H1 (cell line): Measurements from ENCODE around the gene APOO. TPM values are rescaled to one million over a fixed set of nuclear protein-coding genes. Genes with fewer than 3 reads are reported as not detected.

Experiments used
- CTCF ChIA-PET: fragments of 300-600 bp; sonication (Branson Sonifier 250); formaldehyde crosslinking; loops from one replicate; lab custom pipeline; 2021; ENCODE audit not compliant: partially characterized antibody; lab: Charles Lee
- POLR2A ChIA-PET: fragments of 300-600 bp; sonication (Branson Sonifier 250); formaldehyde crosslinking; loops from one replicate; lab custom pipeline; 2021; ENCODE audit warnings: inconsistent platforms; ENCODE audit not compliant: partially characterized antibody; lab: Charles Lee
- DNase-seq, 2 experiments: peaks; one replicate each; pipeline versions ENCODE4 v3.0.0 to v3.0.0-alpha.2; 2010 to 2022; ENCODE audit warnings: low spot score in 2 of 2, low read depth in 1 of 2, mixed read lengths in 1 of 2
- FAIRE-seq: peaks from 2 replicates; lab custom pipeline; 2011; peaks lifted over from hg19 to GRCh38; lab: Jason Lieb, UNC
- H2AFZ ChIP-seq: 2 replicates; pipeline ENCODE4 v1.8.1; 2012; ENCODE audit warnings: low read length, inconsistent platforms
- H2AK5ac ChIP-seq: 2 replicates; pipeline ENCODE4 v1.6.1; 2013; ENCODE audit warnings: low read depth, low read length
- H2BK120ac ChIP-seq: replicated peaks from 2 replicates; pipeline ENCODE3; 2013; ENCODE audit warnings: low read depth, low read length, inconsistent platforms
- H2BK12ac ChIP-seq: 2 replicates; pipeline ENCODE4 v1.6.1; 2013; ENCODE audit warnings: low read depth, low read length
- H2BK15ac ChIP-seq: 2 replicates; pipeline ENCODE4 v1.6.1; 2013; ENCODE audit warnings: low read length
- H2BK20ac ChIP-seq: 2 replicates; pipeline ENCODE4 v1.6.1; 2013; ENCODE audit warnings: low read length
- H2BK5ac ChIP-seq: 2 replicates; pipeline ENCODE4 v1.6.1; 2013; ENCODE audit warnings: low read depth, low read length
- H3K14ac ChIP-seq: 2 replicates; pipeline ENCODE4 v1.6.1; 2013; ENCODE audit warnings: inconsistent platforms; ENCODE audit not compliant: insufficient read length
- H3K18ac ChIP-seq: 2 replicates; pipeline ENCODE4 v1.6.1; 2013; ENCODE audit warnings: low read length; ENCODE audit errors: extremely low read depth
- H3K23ac ChIP-seq: 2 replicates; pipeline ENCODE4 v1.6.1; 2013; ENCODE audit warnings: inconsistent platforms; ENCODE audit not compliant: insufficient read length
- H3K23me2 ChIP-seq: 2 replicates; pipeline ENCODE4 v1.6.1; 2013; ENCODE audit warnings: low read depth, low read length
- H3K27ac ChIP-seq: 2 replicates; pipeline ENCODE4 v1.6.1; 2011; ENCODE audit warnings: low read depth, low read length, inconsistent platforms
- H3K27me3 ChIP-seq, 4 experiments: replicated peaks in 1 of 4; 1 replicate in 1 of 4; 2 replicates in 3 of 4; pipeline versions ENCODE4 v1.6.1 to v1.8.1; 2011 to 2013; ENCODE audit warnings: low read length in 3 of 4, mild to moderate bottlenecking in 3 of 4, inconsistent platforms in 2 of 4, mixed read lengths in 2 of 4, moderate library complexity in 1 of 4; ENCODE audit not compliant: control insufficient read depth in 3 of 4, insufficient read depth in 3 of 4; ENCODE audit errors: extremely low read depth in 1 of 4
- H3K36me3 ChIP-seq, 4 experiments: 2 replicates each; pipeline versions ENCODE4 v1.6.1 to v1.8.1; 2011 to 2013; ENCODE audit warnings: mild to moderate bottlenecking in 4 of 4, low read length in 3 of 4, moderate library complexity in 2 of 4, control low read depth in 1 of 4, inconsistent platforms in 1 of 4; ENCODE audit not compliant: insufficient read depth in 4 of 4, control insufficient read depth in 2 of 4
- H3K4ac ChIP-seq: replicated peaks from 2 replicates; pipeline ENCODE3; 2013; ENCODE audit warnings: low read length, low read depth, mixed read lengths, inconsistent platforms; ENCODE audit not compliant: insufficient read length
- H3K4me1 ChIP-seq, 4 experiments: replicated peaks in 1 of 4; 1 replicate in 1 of 4; 2 replicates in 3 of 4; pipeline versions ENCODE4 v1.6.1 to v1.8.1; 2011 to 2013; ENCODE audit warnings: low read length in 3 of 4, inconsistent platforms in 2 of 4, mixed read lengths in 1 of 4; ENCODE audit not compliant: insufficient read depth in 4 of 4, control insufficient read depth in 3 of 4
- H3K4me2 ChIP-seq, 2 experiments: 2 replicates each; pipeline versions ENCODE4 v1.6.1 to v1.8.1; 2011 to 2013; ENCODE audit warnings: low read depth in 2 of 2, low read length in 2 of 2, control low read depth in 1 of 2, inconsistent platforms in 1 of 2, mild to moderate bottlenecking in 1 of 2; ENCODE audit not compliant: insufficient read depth in 1 of 2
- H3K4me3 ChIP-seq, 4 experiments: fragments of 200-600, 300-600 bp in 1 of 4; sonication (generic), shearing (Covaris generic), sonication (Bioruptor Twin) in 1 of 4; 2 replicates each; pipeline versions ENCODE4 v1.5.1 to v1.8.1; 2011 to 2016; ENCODE audit warnings: low read length in 4 of 4, low read depth in 3 of 4, control low read depth in 2 of 4, inconsistent platforms in 2 of 4, mild to moderate bottlenecking in 2 of 4, mixed read lengths in 1 of 4, moderate library complexity in 1 of 4; ENCODE audit not compliant: insufficient read depth in 2 of 4; ENCODE audit errors: extremely low read depth in 1 of 4
- H3K56ac ChIP-seq: replicated peaks from 2 replicates; pipeline ENCODE3; 2013; ENCODE audit warnings: low read depth, mild to moderate bottlenecking, mixed read lengths, low read length, inconsistent platforms; ENCODE audit not compliant: insufficient read length
- H3K79me1 ChIP-seq: 2 replicates; pipeline ENCODE4 v1.6.1; 2013; ENCODE audit warnings: low read depth, low read length, control low read depth
- H3K79me2 ChIP-seq, 2 experiments: 2 replicates each; pipeline versions ENCODE4 v1.6.1 to v1.8.1; 2012 to 2013; ENCODE audit warnings: low read length in 2 of 2, mild to moderate bottlenecking in 2 of 2, inconsistent platforms in 1 of 2; ENCODE audit not compliant: insufficient read depth in 2 of 2, control insufficient read depth in 1 of 2
- H3K9ac ChIP-seq, 4 experiments: replicated peaks in 1 of 4; 1 replicate in 1 of 4; 2 replicates in 3 of 4; pipeline versions ENCODE4 v1.6.1 to v1.8.1; 2011 to 2013; ENCODE audit warnings: low read depth in 3 of 4, low read length in 3 of 4, control low read depth in 2 of 4, mild to moderate bottlenecking in 2 of 4, moderate library complexity in 2 of 4, inconsistent platforms in 1 of 4; ENCODE audit errors: extremely low read depth in 1 of 4
- H3K9me3 ChIP-seq, 2 experiments: 2 replicates each; pipeline versions ENCODE4 v1.6.1 to v1.8.1; 2012 to 2013; ENCODE audit warnings: mild to moderate bottlenecking in 2 of 2, moderate library complexity in 2 of 2, control low read depth in 1 of 2, inconsistent platforms in 1 of 2, low read depth in 1 of 2, low read length in 1 of 2, mixed read lengths in 1 of 2; ENCODE audit not compliant: insufficient read depth in 2 of 2
- H4K20me1 ChIP-seq, 2 experiments: replicated peaks in 1 of 2; 2 replicates each; pipeline versions ENCODE3 to v1.8.1; 2011 to 2013; ENCODE audit warnings: inconsistent platforms in 2 of 2, low read length in 2 of 2, mild to moderate bottlenecking in 1 of 2; ENCODE audit not compliant: insufficient read depth in 2 of 2, control insufficient read depth in 1 of 2
- H4K5ac ChIP-seq: 2 replicates; pipeline ENCODE4 v1.6.1; 2013; ENCODE audit warnings: low read length, low read depth, mixed read lengths, inconsistent platforms; ENCODE audit not compliant: insufficient read length
- H4K8ac ChIP-seq: 2 replicates; pipeline ENCODE4 v1.8.0; 2013; ENCODE audit warnings: mild to moderate bottlenecking, moderate library complexity, low read length, inconsistent platforms; ENCODE audit not compliant: insufficient read depth; ENCODE audit errors: extremely low read depth
- H4K91ac ChIP-seq: replicated peaks from 2 replicates; pipeline ENCODE3; 2013; ENCODE audit warnings: low read length, mixed read lengths, inconsistent platforms; ENCODE audit not compliant: insufficient read length
- ASH2L ChIP-seq: fragments of 200-600, 300-600 bp; sonication (generic); IDR thresholded peaks from one replicate; pipeline ENCODE4 v1.7.1; 2017; ENCODE audit warnings: low read length
- HDAC6 ChIP-seq: IDR thresholded peaks from one replicate; pipeline ENCODE4 v1.7.1; 2012; ENCODE audit warnings: low read depth, mild to moderate bottlenecking, inconsistent platforms, low read length, moderate library complexity
- MAX ChIP-seq: IDR thresholded peaks from 2 replicates; pipeline ENCODE4 v1.6.1; 2012; ENCODE audit warnings: inconsistent platforms
- POLR2AphosphoS5 ChIP-seq: IDR thresholded peaks from 2 replicates; pipeline ENCODE4 v1.6.1; 2011; ENCODE audit warnings: low read depth, low read length
- SIN3A ChIP-seq, 2 experiments: IDR thresholded peaks in 1 of 2; conservative IDR thresholded peaks in 1 of 2; 2 replicates each; pipeline ENCODE4 v1.6.1; 2011 to 2012; ENCODE audit warnings: low read length in 2 of 2, improper control_type of control experiment in 1 of 2, low read depth in 1 of 2, mild to moderate bottlenecking in 1 of 2
- SP2 ChIP-seq: IDR thresholded peaks from 2 replicates; pipeline ENCODE4 v1.6.1; 2012; ENCODE audit warnings: mild to moderate bottlenecking, low read length, inconsistent platforms
- WGBS, 2 experiments: shearing (Covaris generic) in 1 of 2; methylation state at CpG; one replicate each; pipeline versions ENCODE4 v1.1.6 to v1.1.7; 2013 to 2015; ENCODE audit warnings: low lambda C conversion rate in 2 of 2, mixed read lengths in 2 of 2, inconsistent platforms in 1 of 2, low coverage in 1 of 2, missing lambda C conversion rate in 1 of 2; ENCODE audit not compliant: insufficient replicate concordance in 2 of 2, insufficient coverage in 1 of 2, insufficient read length in 1 of 2; ENCODE audit errors: extremely low coverage in 1 of 2, missing lambda C conversion rate in 1 of 2; 5-methylcytosine and 5-hydroxymethylcytosine counted together
- polyA plus RNA-seq, 7 experiments: library from polyadenylated mRNA; depleted of rRNA in 3 of 7; stranded (reverse) in 5 of 7; unstranded in 2 of 7; fragments of >200 nt in 5 of 7; fragments of 200-250 nt in 2 of 7; gene quantifications; 1 replicate in 5 of 7; 2 replicates in 1 of 7; 4 replicates in 1 of 7; pipeline versions ENCODE4 v1.2.1 to v1.2.3, GENCODE V29; 2011 to 2013; ENCODE audit warnings: missing spikeins in 2 of 7, mixed read lengths in 2 of 7
- total RNA-seq: library from RNA; stranded (reverse); fragmentation: NEBNext Ultra II Directional; extraction: Animal tissue kit (Norgen Biotek cat#: 25700); gene quantifications from 2 replicates; pipeline ENCODE4 v1.2.1, GENCODE V29; 2021

Gene APOO
- total and polyA plus RNA-seq, 2 of the 8 experiments (the other 6 are each of a cell fraction or from before 2014, with no cell fraction given): 25.7 to 45.0 TPM

GRCh38 chrX:23813808-23814207, 93.9 kb downstream of the APOO start:
- no peak overlapping the region for H4K8ac ChIP-seq
- no peak overlapping the region for H2AK5ac ChIP-seq
- no peak overlapping the region for H3K14ac ChIP-seq
- no peak overlapping the region for H4K91ac ChIP-seq
- no peak overlapping the region for H4K5ac ChIP-seq
- no peak for FAIRE-seq
- H3K18ac ChIP-seq: no peak overlapping the region
- no peaks in the 10 kb centered on the region for H3K79me1 ChIP-seq
- CTCF ChIA-PET: interaction anchor here (1.0 to 1.2 kb wide), 2 partner anchors 53 to 57 kb away, joined by 3 read pairs; no protein-coding TSS in a partner anchor
- H3K4me2 ChIP-seq: no peak overlapping the region
- no peak overlapping the region for H2BK12ac ChIP-seq
- H2BK5ac ChIP-seq: no peak overlapping the region
- H3K9me3 ChIP-seq: no peaks in the 10 kb centered on the region
- WGBS, 2 experiments: 100% methylated on average over 1 of the region's 1 CpG; no CpG with 5 or more reads in 1 of the 2 experiments
- no peaks in the 10 kb centered on the region for H3K23me2 ChIP-seq
- POLR2A ChIA-PET: no interaction called here
- H3K56ac ChIP-seq: no peak overlapping the region
- no peak overlapping the region for H3K4me3 ChIP-seq
- no peak overlapping the region for H2BK20ac ChIP-seq
- no peak overlapping the region for H3K4ac ChIP-seq
- no peak overlapping the region for H2BK15ac ChIP-seq
- H3K79me2 ChIP-seq: no peaks in the 10 kb centered on the region
- H2BK120ac ChIP-seq: no peak overlapping the region
- peaks cover 0 to 7% (median 0%) of the 10 kb centered on the region in 4 experiments; a peak in 1 of 7 replicates for H3K4me1 ChIP-seq
- H4K20me1 ChIP-seq: no peaks in the 10 kb centered on the region
- no peak overlapping the region for H3K27ac ChIP-seq
- no peaks in the 10 kb centered on the region for H3K27me3 ChIP-seq
- no peak overlapping the region for H3K9ac ChIP-seq
- H2AFZ ChIP-seq: no peak overlapping the region
- DNase-seq: no peak
- H3K36me3 ChIP-seq: no peaks in the 10 kb centered on the region
- H3K23ac ChIP-seq: no peak overlapping the region
- TF ChIP-seq MAX (no peak), SP2 (no peak), ASH2L (no peak), SIN3A (conservative IDR thresholded peaks at IDR 0.05 in 1 of 2, IDR thresholded peaks at IDR 0.05 in 1 of 2; ENCODE audit: low read depth in 1 of 2, low read length in 2 of 2) (no peak), HDAC6 (no peak), POLR2AphosphoS5 (no peak)
